Measurements from ENCODE around the gene MAST2. TPM values are rescaled to one million over a fixed set of nuclear protein-coding genes. Genes with fewer than 3 reads are reported as not detected.

The MAST2 gene
- total RNA-seq, 4 donors from 2014 or later, result 44.9 to 78.3 (median 68.5) TPM

- no peak for DNase-seq (ENCODE audit: extremely low spot score)
- H3K36me3 ChIP-seq, result peaks cover 19 to 63% (median 50%) of the 10 kb centered on the region in 4 donors
- H3K4me3 ChIP-seq, result no peak overlapping the region
- intact Hi-C loops (cut with DNase I), result no loop called here
- no peak overlapping the region for H3K27ac ChIP-seq (replicated peaks in 1 of 4)
- H3K27me3 ChIP-seq, result no peaks in the 10 kb centered on the region
- no peak for TF ChIP-seq POLR2A (IDR thresholded peaks at IDR 0.05; ENCODE audit: low read depth)
- TF ChIP-seq EP300 (IDR thresholded peaks at IDR 0.05), result no peak
- no peak for TF ChIP-seq CTCF (IDR thresholded peaks at IDR 0.05)
- no peak for TF ChIP-seq POLR2AphosphoS5 (IDR thresholded peaks at IDR 0.05)
- H3K9me3 ChIP-seq, result no peaks in the 10 kb centered on the region
- H3K4me1 ChIP-seq, result no peaks in the 10 kb centered on the region
- 95% methylated on average over 1 of the region's 1 CpG for WGBS
These were observed 208.8 kb downstream of the MAST2 start for GRCh38 chr1:46012236-46012635.

- Histone ChIP-seq H3K4me1 (peaks cover 0 to 8% (median 0%) of the 10 kb centered on the region in 4 donors), H3K9me3 (no peaks in the 10 kb centered on the region), H3K36me3 (peaks cover 13 to 49% (median 36%) of the 10 kb centered on the region in 4 donors), H3K4me3 (no peak overlapping the region), H3K27ac (replicated peaks in 1 of 4) (no peak overlapping the region), H3K27me3 (no peaks in the 10 kb centered on the region)
- no peak for TF ChIP-seq POLR2A (IDR thresholded peaks at IDR 0.05; ENCODE audit: low read depth)
- no peak for TF ChIP-seq POLR2AphosphoS5 (IDR thresholded peaks at IDR 0.05)
- TF ChIP-seq EP300 (IDR thresholded peaks at IDR 0.05), result no peak
- TF ChIP-seq CTCF (IDR thresholded peaks at IDR 0.05), result no peak
- 95% methylated on average over 3 of the region's 3 CpGs for WGBS
- DNase-seq (ENCODE audit: extremely low spot score), result no peak
- intact Hi-C loops (cut with DNase I), result no loop called here
These were observed 210.2 kb downstream of the MAST2 start for GRCh38 chr1:46013581-46013980.

- Histone ChIP-seq H3K9me3 (no peaks in the 10 kb centered on the region), H3K36me3 (peaks cover 11 to 24% (median 15%) of the 10 kb centered on the region in 4 donors), H3K27ac (replicated peaks in 1 of 4) (no peak overlapping the region), H3K27me3 (no peaks in the 10 kb centered on the region), H3K4me3 (no peak overlapping the region), H3K4me1 (peaks cover 0 to 26% (median 0%) of the 10 kb centered on the region in 4 donors)
- TF ChIP-seq POLR2AphosphoS5 (IDR thresholded peaks at IDR 0.05), result no peak
- TF ChIP-seq EP300 (IDR thresholded peaks at IDR 0.05), result no peak
- TF ChIP-seq CTCF (IDR thresholded peaks at IDR 0.05), result no peak
- no peak for TF ChIP-seq POLR2A (IDR thresholded peaks at IDR 0.05; ENCODE audit: low read depth)
- no peak for DNase-seq (ENCODE audit: extremely low spot score)
- intact Hi-C loops (cut with DNase I), result no loop called here
- 90% methylated on average over 6 of the region's 6 CpGs for WGBS
These were observed 214.6 kb downstream of the MAST2 start for GRCh38 chr1:46017876-46018503.

GRCh38 chr1:46019348-46019747 lies 215.9 kb downstream of the MAST2 start:
- no peaks in the 10 kb centered on the region for H3K9me3 ChIP-seq
- H3K27ac ChIP-seq (replicated peaks in 1 of 4), result no peak overlapping the region
- H3K27me3 ChIP-seq, result no peaks in the 10 kb centered on the region
- H3K4me3 ChIP-seq, result no peak overlapping the region
- H3K4me1 ChIP-seq, result peaks cover 0 to 26% (median 0%) of the 10 kb centered on the region in 4 donors
- DNase-seq (ENCODE audit: extremely low spot score), result no peak
- intact Hi-C loops (cut with DNase I), result no loop called here
- 98% methylated on average over 7 of the region's 7 CpGs for WGBS
- H3K36me3 ChIP-seq, result peaks cover 23 to 30% (median 28%) of the 10 kb centered on the region in 4 donors
- TF ChIP-seq POLR2A (IDR thresholded peaks at IDR 0.05; ENCODE audit: low read depth) (no peak), CTCF (IDR thresholded peaks at IDR 0.05) (no peak), EP300 (IDR thresholded peaks at IDR 0.05) (no peak), POLR2AphosphoS5 (IDR thresholded peaks at IDR 0.05) (no peak)

GRCh38 chr1:46020010-46020409 lies 216.6 kb downstream of the MAST2 start:
- Histone ChIP-seq H3K27me3 (no peaks in the 10 kb centered on the region), H3K36me3 (peaks cover 23 to 34% (median 30%) of the 10 kb centered on the region in 4 donors), H3K4me1 (peaks cover 0 to 26% (median 0%) of the 10 kb centered on the region in 4 donors), H3K9me3 (no peaks in the 10 kb centered on the region), H3K27ac (replicated peaks in 1 of 4) (no peak overlapping the region), H3K4me3 (no peak overlapping the region)
- intact Hi-C loops (cut with DNase I), result no loop called here
- 81% methylated on average over 4 of the region's 4 CpGs for WGBS
- no peak for TF ChIP-seq POLR2AphosphoS5 (IDR thresholded peaks at IDR 0.05)
- TF ChIP-seq EP300 (IDR thresholded peaks at IDR 0.05), result no peak
- no peak for TF ChIP-seq POLR2A (IDR thresholded peaks at IDR 0.05; ENCODE audit: low read depth)
- TF ChIP-seq CTCF (IDR thresholded peaks at IDR 0.05), result no peak
- DNase-seq (ENCODE audit: extremely low spot score), result no peak

Measured in esophagus muscularis mucosa (tissue), 4 donors.